ENCODE measurements around the gene GPNMB. TPM values are rescaled to one million over a fixed set of nuclear protein-coding genes. Genes with fewer than 3 reads are reported as not detected.

Gene GPNMB
- total and polyA plus RNA-seq, 2 of the 4 experiments (the other 2 are of a cell fraction), result under 0.01 to 0.14 TPM

- Histone ChIP-seq H3K4me2 (ENCODE audit: low read depth, low read length) (no peak overlapping the region), H3K14ac (replicated peaks; ENCODE audit: low read depth, low read length) (no peak overlapping the region), H4K91ac (ENCODE audit: insufficient read depth, low read depth, low read length) (no peak overlapping the region), H3K4me3 (ENCODE audit: insufficient read depth, low read depth, low read length) (no peak overlapping the region), H4K20me1 (ENCODE audit: insufficient read depth, low read length) (no peaks in the 10 kb centered on the region), H3K56ac (ENCODE audit: extremely low read depth, insufficient read depth, low read length) (no peak overlapping the region), H4K8ac (ENCODE audit: low read depth in 2 of 2, low read length in 2 of 2) (no peak overlapping the region), H2BK120ac (ENCODE audit: low read depth, low read length) (no peak overlapping the region), H3K9ac (ENCODE audit: low read depth, low read length) (no peak overlapping the region), H3K18ac (ENCODE audit: low read depth, low read length) (no peak overlapping the region), H2BK5ac (ENCODE audit: low read depth, low read length, poor library complexity, severe bottlenecking) (no peak overlapping the region), H2BK20ac (ENCODE audit: low read depth, low read length) (no peak overlapping the region), H3K4ac (ENCODE audit: low read depth, low read length) (no peak overlapping the region), H3K27me3 (ENCODE audit: control insufficient read depth, insufficient read depth, low read length) (peaks cover 6% of the 10 kb centered on the region), H2AK9ac (replicated peaks; ENCODE audit: low read depth, low read length, poor library complexity) (no peak overlapping the region), H2BK15ac (ENCODE audit: low read depth, low read length) (no peak overlapping the region), H3K23ac (ENCODE audit: low read depth, low read length) (no peak overlapping the region), H2AK5ac (ENCODE audit: low read depth, low read length) (no peak overlapping the region), H2AFZ (replicated peaks; ENCODE audit: low read length, poor library complexity) (no peak overlapping the region), H3K9me1 (ENCODE audit: insufficient read depth, low read length) (no peaks in the 10 kb centered on the region), H3K79me1 (ENCODE audit: low read depth in 1 of 2, low read length in 2 of 2) (no peaks in the 10 kb centered on the region), H4K5ac (ENCODE audit: low read depth, low read length) (no peak overlapping the region), H3K36me3 (ENCODE audit: control insufficient read depth, insufficient read depth, low read length) (no peaks in the 10 kb centered on the region), H3K4me1 (ENCODE audit: control insufficient read depth, insufficient read depth, low read length) (no peaks in the 10 kb centered on the region), H3K9me3 (ENCODE audit: control insufficient read depth, insufficient read depth, low read length) (no peaks in the 10 kb centered on the region), H3K27ac (ENCODE audit: insufficient read depth, low read length) (no peak overlapping the region)
- ChIA-PET POLR2A (ENCODE audit: unreplicated experiment) (no interaction called here), CTCF (no interaction called here)
- ATAC-seq (ENCODE audit: low read depth), result no peak
- no peak for TF ChIP-seq FOS (IDR thresholded peaks at IDR 0.05; ENCODE audit: low read depth, low read length)
- no peak for TF ChIP-seq ELK1 (IDR thresholded peaks at IDR 0.05; ENCODE audit: borderline replicate concordance, low read depth, low read length)
- no peak for TF ChIP-seq RAD21 (IDR thresholded peaks at IDR 0.05; ENCODE audit: low read length)
- TF ChIP-seq RFX5 (IDR thresholded peaks at IDR 0.05; ENCODE audit: low read depth, low read length), result no peak
- TF ChIP-seq BHLHE40 (IDR thresholded peaks at IDR 0.05; ENCODE audit: low read depth, low read length), result no peak
- no peak for TF ChIP-seq SMC3 (IDR thresholded peaks at IDR 0.05; ENCODE audit: low read depth, low read length)
- no peak for TF ChIP-seq RCOR1 (IDR thresholded peaks at IDR 0.05; ENCODE audit: insufficient replicate concordance, low read length)
- TF ChIP-seq NFE2L2 (IDR thresholded peaks at IDR 0.05; ENCODE audit: low read depth, low read length), result no peak
- no peak for TF ChIP-seq USF2 (IDR thresholded peaks at IDR 0.05; ENCODE audit: low read depth, low read length)
- TF ChIP-seq MAZ (IDR thresholded peaks at IDR 0.05; ENCODE audit: borderline replicate concordance, low read depth, low read length), result no peak
- dilution Hi-C loops (cut with HindIII; ENCODE audit: low sequenced_read_pairs, unreplicated experiment) (no loop called here), intact Hi-C loops (cut with micrococcal nuclease) (no loop called here), in situ Hi-C loops (cut with MboI; ENCODE audit: low sequenced_read_pairs) (no loop called here)
- BruUV-seq (replicated peaks), result no TSS peak
- no peak for DNase-seq
- no CpG with 5 or more reads among the region's 2 CpGs for WGBS, 2 experiments (ENCODE audit: extremely low coverage in 2 of 2, insufficient read length in 1 of 2)
Observed at GRCh38 chr7:23216021-23216420, 30.6 kb upstream of the GPNMB start.
